Thyroid gland (tissue), 4 donors: ENCODE data around the gene KCNJ6. TPM values are rescaled to one million over a fixed set of nuclear protein-coding genes. Genes with fewer than 3 reads are reported as not detected.

ENCODE experiments used
- DNase-seq, 2 donors: peaks; one replicate each; pipeline ENCODE4 v3.0.0-alpha.2; 2019
- H3K27ac ChIP-seq, 3 donors: fragments of 200-600 bp; sonication (generic); 1 replicate in 2 of 3; 2 replicates in 1 of 3; pipeline ENCODE4 v1.5.1; 2016 to 2019; ENCODE audit warnings: mild to moderate bottlenecking in 1 of 3, moderate library complexity in 1 of 3
- H3K27me3 ChIP-seq: fragments of 200-600 bp; sonication (generic); one replicate; pipeline ENCODE4 v1.5.1; 2019
- H3K36me3 ChIP-seq, 2 donors: fragments of 200-600 bp; sonication (generic); one replicate each; pipeline ENCODE4 v1.5.1; 2016 to 2019
- H3K4me1 ChIP-seq, 2 donors: fragments of 200-600 bp; sonication (generic); one replicate each; pipeline ENCODE4 v1.5.1; 2017 to 2019
- H3K4me3 ChIP-seq, 3 donors: fragments of 200-600 bp; sonication (generic); replicated peaks in 1 of 3; 1 replicate in 2 of 3; 2 replicates in 1 of 3; pipeline ENCODE4 v1.5.1; 2016; ENCODE audit warnings: mild to moderate bottlenecking in 1 of 3
- H3K9me3 ChIP-seq: fragments of 200-600 bp; sonication (generic); one replicate; pipeline ENCODE4 v1.5.1; 2017
- POLR2A ChIP-seq, 2 donors: fragments of 450-650 bp; IDR thresholded peaks; one replicate each; pipeline ENCODE4 v1.6.1; 2017; ENCODE audit warnings: antibody characterized with exemption in 2 of 2, mild to moderate bottlenecking in 2 of 2, moderate library complexity in 1 of 2
- WGBS, 2 donors: methylation state at CpG; one replicate each; pipeline ENCODE4 v1.1.5; 2017; 5-methylcytosine and 5-hydroxymethylcytosine counted together
- intact Hi-C: fragments of 100-400 bp; cut with DNase I; formaldehyde crosslinking; loops from one replicate; pipeline ENCODE4 v1.15.1; 2023
- total RNA-seq, 4 donors: library from RNA; depleted of rRNA; stranded (reverse); fragments of >200 nt; gene quantifications; one replicate each; pipeline ENCODE4 v1.2.3, GENCODE V29; 2016
- TF ChIP-seq, protein P1 (sequence below), 6 experiments: fragments of 200-600 bp in 3 of 6; fragments of 450-650 bp in 3 of 6; sonication (generic) in 3 of 6; IDR thresholded peaks; one replicate each; pipeline ENCODE4 v1.5.1; 2016 to 2019; ENCODE audit warnings: antibody characterized with exemption in 6 of 6, mild to moderate bottlenecking in 2 of 6, inconsistent platforms in 1 of 6, moderate library complexity in 1 of 6

KCNJ6 gene
- total RNA-seq, 4 donors from 2014 or later, result not detected

DNA sequence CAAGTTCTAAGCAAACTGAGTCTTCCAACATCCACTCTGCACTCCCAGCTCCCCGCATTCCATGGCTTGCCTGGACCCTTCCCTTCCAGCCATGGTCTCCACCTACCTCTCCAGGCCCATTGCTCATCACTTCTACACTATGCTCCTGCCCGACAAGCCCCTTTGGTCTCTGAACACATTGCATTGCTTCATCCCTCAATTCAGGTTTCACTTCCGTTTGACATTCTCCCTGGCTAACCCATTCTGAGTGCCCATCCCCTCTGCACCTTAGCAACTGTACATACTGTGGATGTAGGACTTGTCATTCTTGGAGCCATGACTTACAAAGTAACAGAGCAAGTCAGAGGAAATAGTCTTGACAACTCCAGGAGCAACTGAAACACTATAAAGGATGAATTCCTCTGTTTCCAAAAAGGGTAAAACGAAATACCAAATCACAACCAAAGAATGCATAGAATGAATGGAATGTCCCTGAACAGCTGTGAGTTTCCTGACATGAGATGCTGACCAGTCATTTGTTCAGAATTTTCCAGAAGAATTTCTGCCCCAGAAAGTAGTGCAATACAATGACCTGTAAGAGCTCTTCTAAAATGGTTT lies 66.7 kb downstream of the KCNJ6 start:
- H3K27me3 ChIP-seq, result no peaks in the 10 kb centered on the region
- H3K36me3 ChIP-seq, result no peaks in the 10 kb centered on the region
- H3K4me3 ChIP-seq, result no peak overlapping the region
- TF ChIP-seq, protein P1, sequence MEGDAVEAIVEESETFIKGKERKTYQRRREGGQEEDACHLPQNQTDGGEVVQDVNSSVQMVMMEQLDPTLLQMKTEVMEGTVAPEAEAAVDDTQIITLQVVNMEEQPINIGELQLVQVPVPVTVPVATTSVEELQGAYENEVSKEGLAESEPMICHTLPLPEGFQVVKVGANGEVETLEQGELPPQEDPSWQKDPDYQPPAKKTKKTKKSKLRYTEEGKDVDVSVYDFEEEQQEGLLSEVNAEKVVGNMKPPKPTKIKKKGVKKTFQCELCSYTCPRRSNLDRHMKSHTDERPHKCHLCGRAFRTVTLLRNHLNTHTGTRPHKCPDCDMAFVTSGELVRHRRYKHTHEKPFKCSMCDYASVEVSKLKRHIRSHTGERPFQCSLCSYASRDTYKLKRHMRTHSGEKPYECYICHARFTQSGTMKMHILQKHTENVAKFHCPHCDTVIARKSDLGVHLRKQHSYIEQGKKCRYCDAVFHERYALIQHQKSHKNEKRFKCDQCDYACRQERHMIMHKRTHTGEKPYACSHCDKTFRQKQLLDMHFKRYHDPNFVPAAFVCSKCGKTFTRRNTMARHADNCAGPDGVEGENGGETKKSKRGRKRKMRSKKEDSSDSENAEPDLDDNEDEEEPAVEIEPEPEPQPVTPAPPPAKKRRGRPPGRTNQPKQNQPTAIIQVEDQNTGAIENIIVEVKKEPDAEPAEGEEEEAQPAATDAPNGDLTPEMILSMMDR (IDR thresholded peaks at IDR 0.05), result no peak
- TF ChIP-seq POLR2A (IDR thresholded peaks at IDR 0.05), result no peak
- no peaks in the 10 kb centered on the region for H3K4me1 ChIP-seq
- H3K9me3 ChIP-seq, result no peaks in the 10 kb centered on the region
- no peak for DNase-seq
- intact Hi-C loops, result no loop called here
- 86 to 91% methylated on average over 4 of the region's 4 CpGs for WGBS, 2 donors
- no peak overlapping the region for H3K27ac ChIP-seq

DNA sequence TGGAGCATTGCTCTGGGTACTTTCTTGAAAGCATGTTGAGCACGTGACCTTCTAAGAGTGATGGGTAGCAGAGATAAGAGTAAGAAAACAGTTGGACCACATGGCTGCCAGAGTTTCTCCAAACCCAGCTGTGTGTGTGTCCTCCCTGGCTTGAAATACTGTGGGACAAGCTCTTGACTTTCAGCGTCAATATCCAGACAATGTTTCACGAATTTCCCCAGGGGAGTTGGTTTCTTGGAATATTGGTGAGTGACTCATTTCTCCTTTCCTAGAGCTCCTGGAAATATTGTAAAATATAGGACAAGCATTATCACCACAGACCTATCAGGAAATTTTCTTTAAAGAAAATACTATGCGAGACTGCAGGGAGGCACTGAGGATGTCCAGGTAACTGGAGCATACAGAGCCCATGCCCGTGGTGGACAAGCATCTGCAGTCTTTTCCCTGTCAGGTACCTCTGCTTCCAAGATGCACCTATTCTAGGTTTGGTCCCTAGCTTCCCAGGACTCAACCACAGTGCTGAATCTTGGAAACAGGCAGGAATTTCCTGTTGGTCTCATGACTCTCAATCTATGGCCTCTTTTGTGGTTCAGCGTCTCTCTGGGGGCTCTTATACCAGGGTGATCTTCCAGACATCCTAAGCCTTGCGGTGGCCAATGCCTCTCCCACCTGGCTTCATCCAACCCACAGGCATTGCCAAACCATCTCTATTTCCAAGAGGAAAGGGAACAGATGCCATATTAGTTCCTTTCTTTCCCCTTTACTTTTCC lies 67.4 kb downstream of the KCNJ6 start:
- Histone ChIP-seq H3K27me3 (no peaks in the 10 kb centered on the region), H3K9me3 (no peaks in the 10 kb centered on the region), H3K36me3 (no peaks in the 10 kb centered on the region), H3K4me3 (no peak overlapping the region), H3K27ac (no peak overlapping the region), H3K4me1 (no peaks in the 10 kb centered on the region)
- no peak for DNase-seq
- no peak for TF ChIP-seq POLR2A (IDR thresholded peaks at IDR 0.05)
- TF ChIP-seq, protein P1 (IDR thresholded peaks at IDR 0.05), result no peak
- intact Hi-C loops, result no loop called here
- WGBS, 2 donors, result 77 to 79% methylated on average over 7 of the region's 7 CpGs

DNA sequence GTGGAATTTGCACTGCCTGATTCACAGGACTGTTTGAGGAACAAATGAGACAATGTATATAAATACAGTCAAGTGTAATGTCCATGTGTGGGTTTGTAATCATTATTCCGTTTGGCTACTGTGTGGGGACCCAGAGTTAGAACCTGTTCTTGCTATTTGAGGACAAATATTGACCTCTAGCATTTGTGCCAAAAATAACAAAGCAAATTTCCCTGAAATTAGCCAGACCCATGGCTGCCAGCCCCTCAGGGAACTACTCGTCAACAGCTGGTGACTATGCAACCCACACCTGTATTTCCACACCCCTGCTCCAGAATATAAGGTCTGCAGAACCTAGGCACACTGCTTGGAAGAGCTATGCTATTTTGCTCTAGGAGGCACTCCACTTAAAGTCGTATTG lies 70.7 kb downstream of the KCNJ6 start:
- no peak for TF ChIP-seq POLR2A (IDR thresholded peaks at IDR 0.05)
- TF ChIP-seq, protein P1 (IDR thresholded peaks at IDR 0.05), result no peak
- no peak overlapping the region for H3K4me3 ChIP-seq
- no peaks in the 10 kb centered on the region for H3K9me3 ChIP-seq
- no peak overlapping the region for H3K27ac ChIP-seq
- no peaks in the 10 kb centered on the region for H3K4me1 ChIP-seq
- no peaks in the 10 kb centered on the region for H3K36me3 ChIP-seq
- intact Hi-C loops, result no loop called here
- WGBS, 2 donors, result 59 to 66% methylated on average over 3 of the region's 3 CpGs
- no peak for DNase-seq
- H3K27me3 ChIP-seq, result no peaks in the 10 kb centered on the region

DNA sequence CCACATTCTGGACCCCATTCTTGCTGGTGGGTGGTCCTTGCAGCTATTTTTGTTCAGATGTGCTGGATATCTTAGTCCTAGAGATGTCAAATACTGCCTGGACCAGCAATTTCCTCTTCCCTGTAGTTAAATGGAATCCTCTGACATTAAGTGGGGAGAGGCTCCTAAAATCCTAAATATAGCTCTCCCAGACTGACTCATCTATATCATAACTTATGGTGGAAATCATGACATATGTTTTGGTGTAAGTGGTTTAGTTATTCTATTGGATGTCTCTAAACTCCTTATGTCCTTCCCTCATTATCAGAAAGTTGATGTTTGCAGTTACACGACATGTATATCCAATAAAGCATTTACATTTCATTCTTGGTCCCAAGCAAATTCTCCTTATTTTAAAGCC lies 73.1 kb downstream of the KCNJ6 start:
- WGBS, 2 donors, result 90 to 93% methylated on average over 1 of the region's 1 CpG
- no peak for TF ChIP-seq POLR2A (IDR thresholded peaks at IDR 0.05)
- TF ChIP-seq, protein P1 (IDR thresholded peaks at IDR 0.05), result no peak

More for the DNA sequence above, 73.1 kb downstream of the KCNJ6 start:
- no peak overlapping the region for H3K4me3 ChIP-seq
- H3K4me1 ChIP-seq, result peaks cover 0 to 7% of the 10 kb centered on the region in 2 donors
- DNase-seq, result no peak
- no peaks in the 10 kb centered on the region for H3K36me3 ChIP-seq
- no peak overlapping the region for H3K27ac ChIP-seq
- H3K27me3 ChIP-seq, result no peaks in the 10 kb centered on the region
- H3K9me3 ChIP-seq, result no peaks in the 10 kb centered on the region
- intact Hi-C loops, result no loop called here
